ENCODE data around the gene CHRNB1.
A peak's percentile ranks its signal among the peaks of the same experiment; 100 is the strongest.

The CHRNB1 gene, protein sequence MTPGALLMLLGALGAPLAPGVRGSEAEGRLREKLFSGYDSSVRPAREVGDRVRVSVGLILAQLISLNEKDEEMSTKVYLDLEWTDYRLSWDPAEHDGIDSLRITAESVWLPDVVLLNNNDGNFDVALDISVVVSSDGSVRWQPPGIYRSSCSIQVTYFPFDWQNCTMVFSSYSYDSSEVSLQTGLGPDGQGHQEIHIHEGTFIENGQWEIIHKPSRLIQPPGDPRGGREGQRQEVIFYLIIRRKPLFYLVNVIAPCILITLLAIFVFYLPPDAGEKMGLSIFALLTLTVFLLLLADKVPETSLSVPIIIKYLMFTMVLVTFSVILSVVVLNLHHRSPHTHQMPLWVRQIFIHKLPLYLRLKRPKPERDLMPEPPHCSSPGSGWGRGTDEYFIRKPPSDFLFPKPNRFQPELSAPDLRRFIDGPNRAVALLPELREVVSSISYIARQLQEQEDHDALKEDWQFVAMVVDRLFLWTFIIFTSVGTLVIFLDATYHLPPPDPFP

DNA sequence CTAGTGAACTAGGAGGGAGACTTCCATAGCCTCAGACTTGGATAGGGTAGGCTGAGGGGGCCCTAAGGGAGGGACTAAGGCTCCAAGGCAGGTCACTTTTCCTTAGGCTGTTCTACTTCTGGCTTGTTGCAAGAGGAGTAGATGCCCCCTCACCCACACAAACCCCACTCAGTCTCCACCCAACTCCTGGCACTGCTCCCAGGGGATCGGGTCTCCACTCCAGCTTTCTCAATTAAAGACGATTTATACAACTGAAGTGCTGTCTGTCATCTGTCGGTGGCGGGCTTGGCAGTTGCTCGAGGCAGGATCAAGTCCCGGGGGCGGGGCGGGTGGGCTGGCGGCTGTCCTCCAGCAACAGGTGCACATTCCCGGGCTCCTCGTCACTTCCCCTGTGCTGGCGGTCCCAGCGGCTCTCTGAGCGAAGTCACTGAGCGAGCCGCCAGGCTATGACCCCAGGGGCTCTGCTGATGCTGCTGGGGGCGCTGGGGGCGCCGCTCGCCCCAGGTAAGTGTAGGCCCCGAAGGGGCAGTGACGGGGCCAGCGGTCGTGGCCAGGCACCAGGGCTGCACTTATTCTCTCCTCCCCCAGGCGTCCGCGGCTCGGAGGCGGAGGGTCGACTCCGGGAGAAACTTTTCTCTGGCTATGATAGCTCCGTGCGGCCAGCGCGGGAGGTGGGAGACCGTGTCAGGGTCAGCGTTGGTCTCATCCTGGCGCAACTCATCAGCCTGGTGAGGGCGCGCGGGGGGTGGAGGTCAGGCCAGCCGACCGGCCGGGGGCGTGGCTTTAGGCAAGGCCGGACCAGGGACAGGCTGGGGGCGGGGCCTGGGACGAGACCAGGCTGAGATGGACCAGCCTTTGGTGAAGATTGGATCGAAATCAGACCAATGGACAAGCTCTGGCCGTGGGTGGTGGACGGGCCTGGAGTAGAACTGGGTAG lies at the start of gene CHRNB1:
TSS of gene CHRNB1 (plus strand) at position 380 of the 937 bp plus-strand sequence. CDS start at position 447, 67 bp downstream.
- peak; percentile 84 to 95 (median 88) for DNase-seq

DNA sequence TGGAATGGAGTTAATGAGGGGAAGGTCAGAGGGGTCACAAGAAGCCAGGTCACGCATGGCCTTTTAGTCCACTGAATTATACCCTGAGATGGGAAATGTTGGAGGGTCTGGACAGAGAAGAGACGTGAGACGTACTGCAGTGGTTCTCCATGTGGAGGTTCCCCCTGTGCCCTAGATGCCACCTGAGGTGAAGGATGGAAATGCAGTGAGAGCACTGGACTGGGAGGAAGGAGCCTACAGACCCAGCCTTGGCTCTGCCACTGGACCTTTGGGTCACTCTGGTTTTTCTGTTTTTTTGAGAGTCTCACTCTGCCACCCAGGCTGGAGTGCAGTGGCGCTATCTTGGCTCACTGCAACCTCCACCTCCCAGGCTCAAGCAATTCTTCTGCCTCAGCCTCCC lies 48.7 kb upstream of the CHRNB1 start:
- no peak for DNase-seq

DNA sequence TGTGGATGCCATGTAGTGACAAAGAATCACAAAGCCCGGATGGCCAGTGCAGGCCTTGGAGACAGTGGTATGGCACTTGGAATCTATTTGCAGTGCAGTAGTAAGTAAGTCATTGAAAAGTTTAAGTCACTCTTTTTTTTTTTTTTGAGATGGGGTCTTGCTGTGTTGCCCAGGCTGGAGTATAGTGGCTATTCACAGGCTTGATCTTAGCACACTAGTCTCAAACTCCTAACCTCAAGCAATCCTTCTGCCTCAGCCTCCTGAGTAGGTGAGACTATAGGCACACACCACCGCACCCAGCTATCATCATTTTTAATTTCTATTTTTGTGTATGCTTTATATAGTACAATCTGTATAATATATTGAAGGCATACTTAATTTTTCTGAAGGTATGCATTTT lies 46.2 kb upstream of the CHRNB1 start:
- no peak for DNase-seq

DNA sequence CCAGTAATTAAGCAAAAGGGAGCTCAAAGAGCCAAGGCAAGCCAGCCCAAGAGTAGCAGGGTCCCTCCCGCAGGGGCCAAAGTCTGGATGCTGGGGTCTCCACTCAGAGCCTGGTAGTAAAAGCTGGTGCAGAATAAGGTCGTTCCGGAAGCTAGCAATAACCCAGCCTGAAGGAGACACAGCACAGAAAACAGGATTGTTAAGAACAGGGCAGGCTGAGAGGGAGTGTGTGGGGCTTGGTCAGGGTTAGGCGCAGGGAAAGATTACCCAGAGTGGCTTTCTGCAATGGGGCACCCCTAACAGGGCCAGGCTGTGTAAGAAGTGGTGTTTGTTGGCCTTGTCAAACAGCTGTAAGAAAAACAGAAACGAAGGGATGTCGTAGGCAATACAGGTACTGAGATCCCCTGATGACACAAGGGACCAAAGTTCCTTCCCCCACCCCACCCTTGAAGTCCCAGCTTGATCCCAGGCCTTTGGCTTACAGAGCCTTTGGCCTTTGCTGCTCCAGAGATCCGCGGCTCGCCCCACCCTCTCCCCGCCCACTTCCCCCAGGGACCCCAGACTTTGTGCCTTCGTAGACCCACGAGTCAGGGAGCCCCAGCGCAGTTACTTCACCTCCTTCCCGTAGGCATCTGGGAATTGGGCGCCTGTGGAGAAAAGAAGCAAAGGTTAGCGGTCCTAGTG lies 41.7 kb upstream of the CHRNB1 start:
- no peak for DNase-seq

DNA sequence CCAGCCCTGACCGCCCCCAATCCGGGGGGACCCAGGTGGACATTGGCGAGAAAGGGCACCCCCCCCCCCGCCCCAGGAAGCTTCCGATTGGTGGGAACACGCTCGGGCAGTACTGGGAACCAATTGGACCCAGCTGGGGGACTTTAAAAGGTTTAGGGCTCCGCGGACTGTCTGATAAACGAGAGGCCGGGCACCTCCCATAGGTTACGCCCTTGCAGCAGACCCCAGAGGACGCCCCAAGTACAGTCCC lies 41.2 kb upstream of the CHRNB1 start:
- no peak for DNase-seq

DNA sequence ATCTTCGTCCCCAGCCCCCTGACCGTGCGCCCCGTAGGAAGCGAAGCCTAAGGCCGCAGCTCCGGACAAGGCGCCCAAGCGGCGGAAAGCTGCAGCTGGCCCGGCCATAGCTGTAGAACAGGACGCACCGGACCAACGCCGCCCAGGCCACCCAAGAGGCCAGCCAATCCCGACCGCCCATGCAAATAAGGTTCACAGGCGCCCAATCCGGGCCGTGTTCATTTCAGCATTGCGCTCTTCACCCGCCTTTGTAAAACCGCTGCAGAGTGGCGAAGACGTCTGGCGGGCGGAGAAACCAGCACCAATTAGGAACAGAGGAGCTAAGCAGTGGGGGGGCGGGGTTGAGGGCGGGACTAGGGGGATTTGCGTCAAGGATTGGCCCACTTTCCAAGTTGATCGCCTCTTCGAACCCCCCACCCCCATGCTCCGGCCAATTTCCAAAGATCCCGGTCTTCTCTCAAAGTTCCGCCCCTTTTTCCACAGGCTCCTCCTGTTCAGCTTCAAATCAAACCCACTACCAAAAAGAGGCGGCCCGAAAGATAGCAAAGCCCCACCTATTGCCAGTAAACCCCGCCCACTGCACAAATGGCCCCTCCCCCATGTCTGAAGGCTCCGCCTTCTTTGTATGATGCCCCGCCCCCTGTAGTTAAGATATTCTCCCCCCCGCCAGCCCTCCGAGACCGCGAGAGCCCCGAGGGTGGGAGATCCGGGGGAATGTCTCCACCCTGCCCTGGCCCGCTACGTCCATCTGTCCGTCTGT lies 40.7 kb upstream of the CHRNB1 start, which contains the start of gene TMEM256:
TSS of gene TMEM256 (minus strand) at position 121 of the 760 bp plus-strand sequence. CDS start at position 108, 13 bp downstream.
- DNase-seq = peak; percentile 99 to 100 (median 99)

DNA sequence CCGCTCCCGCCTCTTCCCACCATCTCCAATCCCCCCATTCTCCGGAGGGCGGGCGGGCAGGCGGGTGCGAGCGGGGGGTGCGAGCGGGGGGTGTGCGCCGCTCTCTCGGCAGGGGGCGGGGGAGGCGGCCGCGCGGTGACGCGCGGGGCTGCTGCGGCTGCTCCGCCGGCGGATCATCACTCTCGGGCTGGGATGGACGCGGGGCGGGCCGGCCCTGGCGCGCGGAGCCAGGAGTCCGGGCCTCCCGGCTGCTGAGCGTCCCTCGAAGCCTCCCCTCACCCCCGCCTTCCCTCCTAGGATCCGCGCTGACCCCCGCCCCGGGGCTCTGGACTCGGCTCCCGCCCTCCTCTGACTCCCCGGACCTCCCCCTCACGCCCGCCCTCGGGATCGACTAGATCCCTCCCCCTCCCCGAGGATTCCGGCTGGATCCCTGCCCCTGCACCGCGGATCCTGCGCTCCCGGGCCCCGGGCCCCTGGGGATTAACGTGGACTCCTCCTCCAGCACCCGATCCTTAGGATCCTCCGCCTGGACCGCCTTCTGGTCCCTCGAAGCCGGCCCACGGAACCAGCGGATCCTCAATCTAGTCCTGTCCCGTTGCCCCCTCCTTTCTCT lies 40.0 kb upstream of the CHRNB1 start:
- DNase-seq = peak; percentile 26 to 66 (median 55)

DNA sequence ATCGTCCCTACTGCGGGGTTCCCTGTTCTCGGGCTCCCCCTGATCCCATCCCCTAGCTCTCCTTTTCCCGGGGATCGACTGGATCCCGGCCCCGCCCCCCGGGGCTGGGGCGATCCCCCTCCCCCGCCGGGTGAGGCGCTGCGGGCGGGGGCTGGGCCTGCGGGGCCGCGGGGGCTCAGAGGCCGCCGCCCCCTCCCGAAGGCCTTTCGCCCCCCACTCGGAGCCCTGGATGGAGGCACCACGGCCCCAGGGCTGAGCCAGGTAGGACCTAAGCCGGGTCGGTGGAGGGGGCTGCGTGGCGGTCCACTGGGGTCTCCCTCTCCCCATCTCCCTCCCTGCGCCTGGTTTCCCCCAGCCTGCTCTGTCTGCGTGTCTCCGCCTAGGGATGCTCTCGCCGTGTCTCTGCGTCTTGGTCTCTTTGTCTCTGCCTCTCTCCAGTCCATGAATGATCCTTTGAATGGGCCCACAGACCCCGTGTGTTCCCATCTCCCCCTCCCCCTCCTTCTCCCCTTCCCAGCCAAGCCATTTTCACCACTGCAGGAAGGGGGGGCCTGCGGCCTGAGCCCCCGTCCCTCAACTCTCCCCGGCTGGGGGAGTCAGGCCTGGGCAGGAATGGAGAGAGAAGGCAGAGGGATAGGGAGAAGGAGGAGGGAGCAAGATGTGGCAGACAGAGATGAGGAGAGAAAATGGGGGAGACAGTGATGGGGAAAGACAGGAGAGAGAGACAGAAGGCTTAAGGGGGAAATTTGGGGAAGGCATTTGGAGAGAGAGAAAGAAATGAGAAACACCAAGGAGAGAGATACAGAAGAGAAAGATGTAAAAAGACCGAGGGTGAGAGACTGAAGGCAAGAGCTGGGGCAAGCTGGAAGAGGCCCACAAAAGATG lies 39.3 kb upstream of the CHRNB1 start:
- no peak for DNase-seq

DNA sequence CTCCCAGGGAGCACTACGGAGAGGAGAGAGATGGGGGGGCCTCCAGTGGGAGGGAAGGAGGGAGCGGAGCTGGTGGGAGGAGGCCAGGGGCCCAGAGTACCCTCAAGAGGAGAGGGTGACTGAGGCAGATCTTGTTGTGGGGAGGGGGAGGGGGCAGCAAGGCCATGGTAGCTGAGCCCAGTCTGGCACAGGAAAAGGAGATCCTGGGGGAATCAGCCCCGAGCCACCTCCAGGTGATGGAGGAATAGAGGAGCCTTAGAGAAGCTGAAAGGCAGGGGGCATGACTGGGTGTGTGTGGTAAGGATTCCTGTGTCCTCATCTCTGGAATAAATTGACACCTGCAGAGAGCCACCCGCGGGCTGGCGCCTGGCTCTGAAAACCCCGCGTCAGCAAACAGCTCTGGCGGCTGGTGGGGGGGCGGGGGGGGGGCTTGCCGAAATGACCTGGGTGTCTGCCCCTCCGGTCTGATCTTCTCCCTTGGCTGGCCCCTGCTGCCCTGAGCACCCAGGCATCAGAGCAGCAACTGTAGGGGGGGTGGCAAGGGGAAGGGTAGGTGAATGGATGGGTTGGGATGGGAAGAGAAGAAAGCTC lies 38.5 kb upstream of the CHRNB1 start:
- no peak for DNase-seq

DNA sequence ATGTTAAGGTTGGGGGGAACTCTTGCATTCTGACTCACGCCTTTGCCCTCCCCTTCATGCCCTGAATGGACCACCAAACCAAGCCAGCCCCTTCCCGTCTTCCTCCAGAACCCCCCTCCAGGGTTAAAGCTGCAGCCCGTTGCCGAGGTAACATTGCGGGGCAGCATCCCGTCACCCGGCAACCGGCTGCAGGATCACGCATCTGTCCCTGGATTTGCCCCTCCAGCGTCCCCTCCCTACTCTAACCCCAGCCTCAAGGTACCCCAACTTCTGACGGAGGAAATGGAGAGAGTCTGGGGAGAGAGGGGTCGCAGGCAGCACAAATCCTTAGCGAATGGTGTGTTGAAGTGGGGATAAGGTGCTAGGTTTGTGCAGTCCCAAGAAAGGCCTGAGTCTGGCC lies 37.8 kb upstream of the CHRNB1 start:
- DNase-seq = no peak

DNA sequence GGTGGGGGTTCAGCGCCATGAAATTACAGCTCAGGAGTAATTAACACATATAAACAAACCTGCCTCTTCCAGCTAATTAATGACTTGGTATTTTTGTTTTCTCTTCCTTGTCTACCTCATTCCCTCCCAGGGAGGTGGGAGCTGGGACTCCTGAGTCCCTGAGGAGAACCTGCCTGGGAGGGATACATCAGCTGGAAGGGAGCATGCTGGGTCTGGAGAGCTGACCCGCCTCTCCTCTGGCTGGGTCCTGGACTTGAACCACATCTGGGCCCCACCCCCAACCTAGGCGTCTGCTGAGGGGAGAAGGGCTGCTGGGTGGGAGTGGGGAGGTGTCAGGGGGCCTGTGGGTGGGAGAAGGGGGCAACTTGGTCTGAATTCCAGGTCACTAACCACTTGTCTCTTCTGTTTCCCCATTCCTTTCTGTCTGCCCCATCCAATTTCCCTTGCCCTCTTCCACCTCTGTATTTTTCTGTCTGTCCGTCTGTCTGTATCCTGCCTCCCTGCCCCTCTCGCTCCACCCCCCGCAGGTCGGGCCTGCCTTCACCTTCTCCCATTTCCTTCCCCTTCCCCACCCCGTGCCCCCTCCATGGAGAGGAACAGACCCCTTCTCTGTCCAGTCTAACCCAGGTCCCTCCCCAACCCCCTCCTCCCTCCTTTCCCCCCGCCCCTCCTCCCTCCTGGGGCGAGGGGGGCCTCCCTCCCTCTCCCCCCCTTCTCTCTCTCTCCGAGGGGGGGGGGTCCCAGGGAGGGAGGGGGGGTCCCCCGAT lies 37.2 kb upstream of the CHRNB1 start, which contains the start of gene NLGN2:
TSS of gene NLGN2 (plus strand) at position 361 of the 767 bp plus-strand sequence. CDS start 411 bp downstream, outside the sequence.
- no peak for DNase-seq

DNA sequence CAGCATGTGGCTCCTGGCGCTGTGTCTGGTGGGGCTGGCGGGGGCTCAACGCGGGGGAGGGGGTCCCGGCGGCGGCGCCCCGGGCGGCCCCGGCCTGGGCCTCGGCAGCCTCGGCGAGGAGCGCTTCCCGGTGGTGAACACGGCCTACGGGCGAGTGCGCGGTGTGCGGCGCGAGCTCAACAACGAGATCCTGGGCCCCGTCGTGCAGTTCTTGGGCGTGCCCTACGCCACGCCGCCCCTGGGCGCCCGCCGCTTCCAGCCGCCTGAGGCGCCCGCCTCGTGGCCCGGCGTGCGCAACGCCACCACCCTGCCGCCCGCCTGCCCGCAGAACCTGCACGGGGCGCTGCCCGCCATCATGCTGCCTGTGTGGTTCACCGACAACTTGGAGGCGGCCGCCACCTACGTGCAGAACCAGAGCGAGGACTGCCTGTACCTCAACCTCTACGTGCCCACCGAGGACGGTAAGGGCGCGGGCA lies 36.6 kb upstream of the CHRNB1 start:
- DNase-seq = peak in 2 of 3 donors; percentile 33 to 40

DNA sequence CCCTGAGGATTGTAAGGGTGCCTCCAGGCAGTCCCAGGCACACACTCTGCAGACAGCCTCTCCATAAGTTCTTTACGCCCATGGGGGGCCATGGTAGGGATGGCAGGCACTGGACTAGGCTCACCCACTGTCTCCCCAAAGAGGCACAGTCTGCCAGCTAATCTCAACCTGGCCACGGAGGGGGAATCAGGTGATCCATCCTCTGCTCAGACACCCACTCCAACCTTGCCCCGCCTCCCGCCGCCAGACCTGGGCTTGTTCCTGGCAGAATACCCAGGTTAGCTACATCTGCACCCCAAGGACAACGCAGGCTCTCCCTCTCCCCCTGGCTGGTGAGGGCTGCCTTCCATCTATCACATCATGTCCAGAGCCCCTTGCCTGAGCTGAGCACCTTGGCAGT lies 36.0 kb upstream of the CHRNB1 start:
- DNase-seq = no peak

DNA sequence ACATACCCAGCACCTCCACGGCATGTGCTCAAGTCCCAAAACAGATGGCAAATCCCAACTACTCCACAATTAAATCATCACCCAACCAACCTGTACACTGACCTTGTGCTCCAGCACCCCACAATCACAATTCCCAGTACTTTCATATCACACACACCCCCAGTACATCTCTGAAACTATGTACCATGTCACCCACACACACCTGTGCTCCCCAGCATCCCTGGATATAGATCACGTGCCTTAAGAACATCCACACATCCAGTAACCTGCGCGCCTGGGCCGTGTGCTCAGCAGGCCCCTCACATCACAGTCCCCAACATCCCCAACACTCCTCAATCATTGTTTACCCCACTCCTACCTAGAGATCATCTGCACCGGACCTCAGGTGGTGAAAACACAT lies 35.1 kb upstream of the CHRNB1 start:
- no peak for DNase-seq

DNA sequence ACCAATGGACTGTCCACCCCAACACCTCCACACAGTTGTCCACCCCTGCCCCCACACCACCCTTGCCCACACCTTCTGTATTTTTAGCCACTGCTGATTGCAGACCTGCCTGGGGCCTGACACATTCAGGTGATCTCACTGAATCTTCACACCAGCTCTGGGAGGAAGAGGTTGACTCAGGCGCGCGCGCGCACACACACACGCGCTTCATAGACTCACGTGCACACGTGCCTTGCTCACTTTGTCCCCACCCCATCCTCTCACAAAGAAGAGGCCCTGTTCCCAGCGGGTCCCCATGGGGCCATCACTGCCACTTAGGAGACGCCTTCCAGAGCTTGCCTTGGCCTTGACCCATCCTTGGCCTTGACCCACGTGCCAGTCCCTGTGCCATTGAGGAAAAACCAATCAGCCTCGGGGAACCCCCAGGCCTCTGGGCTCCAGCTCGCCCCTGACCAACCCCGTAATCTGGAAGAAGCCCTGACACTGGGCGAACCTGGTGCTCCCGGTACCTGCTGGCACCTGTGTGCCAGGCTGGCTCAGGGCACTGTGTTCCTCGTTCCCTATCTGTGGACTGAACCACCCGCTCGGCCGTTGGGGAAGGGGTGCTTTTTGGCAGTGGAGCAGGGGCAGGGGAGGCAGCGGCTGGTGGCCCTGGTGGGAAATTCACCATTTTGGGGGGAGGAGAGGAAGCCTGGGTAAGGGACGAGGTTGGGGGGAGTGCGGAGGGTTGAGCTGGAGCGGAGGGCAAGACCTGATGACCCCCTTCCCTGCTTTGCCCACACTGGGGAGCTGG lies 34.0 kb upstream of the CHRNB1 start:
- no peak for DNase-seq

DNA sequence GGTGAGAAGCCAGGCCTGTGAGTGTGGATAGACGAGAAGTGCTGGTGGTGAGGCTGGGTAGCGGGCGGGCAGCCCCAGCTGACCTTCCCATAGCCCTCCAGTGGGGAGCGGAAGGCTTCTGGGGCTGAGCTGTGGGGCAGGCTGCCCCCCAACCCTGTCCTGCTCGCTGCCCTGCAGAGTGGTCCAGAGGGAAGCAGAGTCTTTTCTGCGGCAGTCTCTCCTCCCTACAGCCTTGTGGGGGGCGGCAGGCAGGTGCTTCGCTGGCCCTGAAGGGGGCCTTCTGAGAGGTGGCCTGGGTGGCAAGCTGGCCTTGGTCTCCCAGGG lies 33.5 kb upstream of the CHRNB1 start:
- DNase-seq = no peak

DNA sequence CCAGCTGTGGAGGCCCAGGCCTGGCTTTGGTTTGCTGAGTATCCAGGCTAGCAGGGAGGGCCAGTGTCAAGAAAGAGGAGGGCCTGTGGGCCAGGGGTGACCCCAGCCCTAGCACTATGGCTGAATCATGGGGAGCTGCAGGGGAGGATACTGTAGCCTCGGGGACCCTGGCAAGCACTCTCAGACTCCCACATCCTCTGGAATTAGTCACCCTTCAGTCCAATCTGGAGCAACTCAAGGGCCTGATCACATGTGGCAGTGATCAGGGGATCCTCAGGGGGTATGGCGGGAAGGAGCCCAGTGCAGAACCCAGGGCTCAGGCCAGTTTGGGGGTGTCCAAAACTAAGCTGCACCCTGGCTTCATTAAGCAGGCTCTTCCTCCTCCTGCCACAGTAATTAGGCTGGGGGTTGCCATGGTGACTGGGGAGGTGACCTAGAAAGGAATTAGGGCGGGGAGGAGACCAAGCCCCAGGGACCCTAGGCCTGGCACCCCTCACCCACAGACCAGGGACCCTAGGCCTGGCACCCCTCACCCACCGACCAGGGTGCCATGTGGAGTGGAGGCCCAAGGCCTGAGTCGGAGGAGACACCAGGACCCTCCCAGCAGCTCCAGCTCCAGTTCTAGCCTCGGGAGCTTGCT lies 31.4 kb upstream of the CHRNB1 start:
- DNase-seq = peak in 1 of 3 donors; percentile 20

DNA sequence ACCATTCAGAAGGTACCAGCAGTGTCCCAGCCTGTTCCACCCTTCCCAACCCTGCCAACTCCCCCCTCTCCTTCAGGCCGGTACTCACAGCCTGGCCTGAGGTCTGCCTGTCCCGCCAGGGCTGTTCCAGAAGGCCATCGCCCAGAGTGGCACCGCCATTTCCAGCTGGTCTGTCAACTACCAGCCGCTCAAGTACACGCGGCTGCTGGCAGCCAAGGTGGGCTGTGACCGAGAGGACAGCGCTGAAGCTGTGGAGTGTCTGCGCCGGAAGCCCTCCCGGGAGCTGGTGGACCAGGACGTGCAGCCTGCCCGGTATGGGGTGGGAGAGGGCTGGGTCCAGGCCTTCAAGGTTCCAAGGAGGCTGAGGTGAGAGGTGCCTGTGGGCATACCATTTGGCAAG lies 30.0 kb upstream of the CHRNB1 start:
- no peak for DNase-seq

Data from suppressor macrophage treated with lipopolysaccharide for 1 hour (primary cell).